IMR-90 (cell line): Measurements from ENCODE around the gene MAGI1. TPM values are rescaled to one million over a fixed set of nuclear protein-coding genes. Genes with fewer than 3 reads are reported as not detected.

ENCODE experiments used
- ATAC-seq: fragments of 200-7000 bp; cut with Tn5 transposase; 2 replicates; pipeline ENCODE4 v1.9.1; 2020; ENCODE audit warnings: low read depth, mild to moderate bottlenecking, moderate library complexity
- BruUV-seq: library from RNA; stranded (reverse); fragments of 400-500 nt; replicated peaks from 2 replicates; lab custom pipeline; 2021; lab: Mats Ljungman, UMichigan
- CTCF ChIA-PET: fragments of 300-600 bp; formaldehyde crosslinking; extraction: SDS; loops from one replicate; lab custom pipeline; 2021; ENCODE audit warnings: antibody characterized with exemption; lab: Yijun Ruan, JAX
- POLR2A ChIA-PET: fragments of 300-600 bp; sonication (Branson Sonifier 250); formaldehyde crosslinking; loops from one replicate; lab custom pipeline; 2022; ENCODE audit warnings: antibody characterized with exemption; ENCODE audit not compliant: unreplicated experiment; lab: Charles Lee
- DNase-seq: peaks from one replicate; pipeline ENCODE4 v3.0.0; 2013
- H2AFZ ChIP-seq: replicated peaks from 2 replicates; pipeline ENCODE3; 2013; ENCODE audit warnings: low read length, mild to moderate bottlenecking; ENCODE audit not compliant: poor library complexity
- H2AK5ac ChIP-seq: 2 replicates; pipeline ENCODE4 v1.6.1; 2013; ENCODE audit warnings: low read depth, low read length, inconsistent platforms
- H2AK9ac ChIP-seq: replicated peaks from 2 replicates; pipeline ENCODE3; 2013; ENCODE audit warnings: mild to moderate bottlenecking, low read depth, low read length, moderate library complexity; ENCODE audit not compliant: poor library complexity
- H2BK120ac ChIP-seq: 2 replicates; pipeline ENCODE4 v1.6.1; 2013; ENCODE audit warnings: low read depth, low read length, inconsistent platforms
- H2BK15ac ChIP-seq: 3 replicates; pipeline ENCODE4 v1.6.1; 2013; ENCODE audit warnings: low read depth, low read length, inconsistent platforms
- H2BK20ac ChIP-seq: 2 replicates; pipeline ENCODE4 v1.6.1; 2013; ENCODE audit warnings: low read depth, mild to moderate bottlenecking, inconsistent platforms, low read length, moderate library complexity
- H2BK5ac ChIP-seq: 2 replicates; pipeline ENCODE4 v1.6.1; 2013; ENCODE audit warnings: mild to moderate bottlenecking, low read depth, low read length, inconsistent platforms; ENCODE audit not compliant: poor library complexity, severe bottlenecking
- H3K14ac ChIP-seq: replicated peaks from 2 replicates; pipeline ENCODE4 v1.6.1; 2013; ENCODE audit warnings: low read depth, low read length, inconsistent platforms
- H3K18ac ChIP-seq: 2 replicates; pipeline ENCODE4 v1.6.1; 2013; ENCODE audit warnings: low read depth, low read length, control low read depth
- H3K23ac ChIP-seq: 2 replicates; pipeline ENCODE4 v1.6.1; 2013; ENCODE audit warnings: low read depth, low read length, inconsistent platforms
- H3K27ac ChIP-seq: 2 replicates; pipeline ENCODE4 v1.5.1; 2013; ENCODE audit warnings: mild to moderate bottlenecking, control low read depth, low read length; ENCODE audit not compliant: insufficient read depth
- H3K27me3 ChIP-seq: 2 replicates; pipeline ENCODE4 v1.6.1; 2013; ENCODE audit warnings: low read length; ENCODE audit not compliant: control insufficient read depth, insufficient read depth
- H3K36me3 ChIP-seq: 2 replicates; pipeline ENCODE4 v1.6.1; 2013; ENCODE audit warnings: low read length, mixed read lengths; ENCODE audit not compliant: control insufficient read depth, insufficient read depth
- H3K4ac ChIP-seq: 2 replicates; pipeline ENCODE4 v1.6.1; 2013; ENCODE audit warnings: low read depth, low read length, inconsistent platforms
- H3K4me1 ChIP-seq: 2 replicates; pipeline ENCODE4 v1.6.1; 2013; ENCODE audit warnings: low read length, mixed read lengths; ENCODE audit not compliant: control insufficient read depth, insufficient read depth
- H3K4me2 ChIP-seq: 2 replicates; pipeline ENCODE4 v1.6.1; 2013; ENCODE audit warnings: low read depth, mild to moderate bottlenecking, control low read depth, low read length, moderate library complexity
- H3K4me3 ChIP-seq: 2 replicates; pipeline ENCODE4 v1.5.1; 2013; ENCODE audit warnings: low read depth, mild to moderate bottlenecking, control low read depth, low read length, moderate library complexity; ENCODE audit not compliant: insufficient read depth
- H3K56ac ChIP-seq: 2 replicates; pipeline ENCODE4 v1.6.1; 2013; ENCODE audit warnings: low read length, inconsistent platforms; ENCODE audit not compliant: insufficient read depth; ENCODE audit errors: extremely low read depth
- H3K79me1 ChIP-seq, 2 experiments: 2 replicates each; pipeline ENCODE4 v1.6.1; 2013; ENCODE audit warnings: low read length in 2 of 2, inconsistent platforms in 1 of 2, low read depth in 1 of 2
- H3K9ac ChIP-seq: 2 replicates; pipeline ENCODE4 v1.6.1; 2013; ENCODE audit warnings: low read depth, low read length, control low read depth
- H3K9me1 ChIP-seq: 2 replicates; pipeline ENCODE4 v1.6.1; 2013; ENCODE audit warnings: low read length, inconsistent platforms; ENCODE audit not compliant: insufficient read depth
- H3K9me3 ChIP-seq: 2 replicates; pipeline ENCODE4 v1.6.1; 2013; ENCODE audit warnings: low read length; ENCODE audit not compliant: control insufficient read depth, insufficient read depth
- H4K20me1 ChIP-seq: 2 replicates; pipeline ENCODE4 v1.6.1; 2013; ENCODE audit warnings: low read length, inconsistent platforms; ENCODE audit not compliant: insufficient read depth
- H4K5ac ChIP-seq: 2 replicates; pipeline ENCODE4 v1.6.1; 2013; ENCODE audit warnings: mild to moderate bottlenecking, low read depth, low read length, control low read depth
- H4K8ac ChIP-seq, 2 experiments: 2 replicates each; pipeline ENCODE4 v1.6.1; 2013; ENCODE audit warnings: low read depth in 2 of 2, low read length in 2 of 2, control low read depth in 1 of 2, inconsistent platforms in 1 of 2
- H4K91ac ChIP-seq: 2 replicates; pipeline ENCODE4 v1.6.1; 2013; ENCODE audit warnings: low read depth, low read length, inconsistent platforms; ENCODE audit not compliant: insufficient read depth
- BHLHE40 ChIP-seq: fragments of 150-350 bp; IDR thresholded peaks from 2 replicates; pipeline ENCODE4 v1.6.1; 2016; ENCODE audit warnings: mild to moderate bottlenecking, low read depth, low read length
- CHD1 ChIP-seq: IDR thresholded peaks from 2 replicates; pipeline ENCODE4 v1.6.1; 2012; ENCODE audit warnings: low read depth, low read length, improper control_type of control experiment
- FOS ChIP-seq: fragments of 150-350 bp; IDR thresholded peaks from 2 replicates; pipeline ENCODE4 v1.6.1; 2016; ENCODE audit warnings: low read depth, low read length
- MAFK ChIP-seq: IDR thresholded peaks from 2 replicates; pipeline ENCODE4 v1.6.1; 2012; ENCODE audit warnings: low read depth, low read length, improper control_type of control experiment
- MAZ ChIP-seq: IDR thresholded peaks from 2 replicates; pipeline ENCODE4 v1.6.1; 2012; ENCODE audit warnings: low read depth, mild to moderate bottlenecking, low read length, improper control_type of control experiment, moderate library complexity, borderline replicate concordance
- MXI1 ChIP-seq: IDR thresholded peaks from 2 replicates; pipeline ENCODE4 v1.6.1; 2012; ENCODE audit warnings: low read depth, mild to moderate bottlenecking, low read length, moderate library complexity, borderline replicate concordance
- POLR2A ChIP-seq: IDR thresholded peaks from 2 replicates; pipeline ENCODE4 v1.6.1; 2012; ENCODE audit warnings: mild to moderate bottlenecking, low read depth, low read length
- RFX5 ChIP-seq: IDR thresholded peaks from 2 replicates; pipeline ENCODE4 v1.8.0; 2012; ENCODE audit warnings: low read depth, mild to moderate bottlenecking, low read length, moderate library complexity
- SMC3 ChIP-seq: fragments of 150-350 bp; IDR thresholded peaks from 2 replicates; pipeline ENCODE4 v1.6.1; 2016; ENCODE audit warnings: low read depth, mild to moderate bottlenecking, antibody characterized with exemption, low read length, moderate library complexity
- whole genome bisulfite sequencing, 2 experiments: methylation state at CpG; one replicate each; pipeline versions ENCODE4 v1.1.5 to v1.1.7; 2013; ENCODE audit warnings: missing lambda C conversion rate in 2 of 2; ENCODE audit not compliant: insufficient read length in 1 of 2; ENCODE audit errors: extremely low coverage in 2 of 2; 5-methylcytosine and 5-hydroxymethylcytosine counted together
- dilution Hi-C: fragments of 300-500 bp; cut with HindIII; formaldehyde crosslinking; loops from one replicate; pipeline ENCODE4 v1.14.3; 2018; ENCODE audit warnings: low sequenced_read_pairs; ENCODE audit not compliant: unreplicated experiment
- in situ Hi-C: fragments of 300-500 bp; cut with MboI; formaldehyde crosslinking; loops from 3 replicates; pipeline ENCODE4 v1.14.3; 2019; ENCODE audit warnings: low sequenced_read_pairs, inconsistent platforms, mixed read lengths
- intact Hi-C: fragments of 100-400 bp; cut with micrococcal nuclease; formaldehyde crosslinking; loops from 2 replicates; pipeline ENCODE4 v1.10.0; 2022
- polyA plus RNA-seq, 3 experiments: library from polyadenylated mRNA; depleted of rRNA; stranded (reverse); fragments of >200 nt; gene quantifications; 2 replicates each; pipeline ENCODE4 v1.2.3, GENCODE V29; 2012; ENCODE audit warnings: low replicate concordance in 1 of 3
- total RNA-seq: library from RNA; depleted of rRNA; stranded (reverse); fragments of >200 nt; gene quantifications from 2 replicates; pipeline ENCODE4 v1.2.3, GENCODE V29; 2012
- TF ChIP-seq, protein P1 (sequence below): fragments of 150-350 bp; IDR thresholded peaks from 2 replicates; pipeline ENCODE4 v1.6.1; 2016; ENCODE audit warnings: low read depth, mild to moderate bottlenecking, low read length, moderate library complexity, borderline replicate concordance
- TF ChIP-seq, protein P2 (sequence below): conservative IDR thresholded peaks from 2 replicates; pipeline ENCODE4 v1.5.1; 2012; ENCODE audit warnings: mild to moderate bottlenecking, low read depth, low read length, improper control_type of control experiment

Gene MAGI1
- total and polyA plus RNA-seq, 2 of the 4 experiments (the other 2 are of a cell fraction): 14.5 to 24.2 TPM

DNA sequence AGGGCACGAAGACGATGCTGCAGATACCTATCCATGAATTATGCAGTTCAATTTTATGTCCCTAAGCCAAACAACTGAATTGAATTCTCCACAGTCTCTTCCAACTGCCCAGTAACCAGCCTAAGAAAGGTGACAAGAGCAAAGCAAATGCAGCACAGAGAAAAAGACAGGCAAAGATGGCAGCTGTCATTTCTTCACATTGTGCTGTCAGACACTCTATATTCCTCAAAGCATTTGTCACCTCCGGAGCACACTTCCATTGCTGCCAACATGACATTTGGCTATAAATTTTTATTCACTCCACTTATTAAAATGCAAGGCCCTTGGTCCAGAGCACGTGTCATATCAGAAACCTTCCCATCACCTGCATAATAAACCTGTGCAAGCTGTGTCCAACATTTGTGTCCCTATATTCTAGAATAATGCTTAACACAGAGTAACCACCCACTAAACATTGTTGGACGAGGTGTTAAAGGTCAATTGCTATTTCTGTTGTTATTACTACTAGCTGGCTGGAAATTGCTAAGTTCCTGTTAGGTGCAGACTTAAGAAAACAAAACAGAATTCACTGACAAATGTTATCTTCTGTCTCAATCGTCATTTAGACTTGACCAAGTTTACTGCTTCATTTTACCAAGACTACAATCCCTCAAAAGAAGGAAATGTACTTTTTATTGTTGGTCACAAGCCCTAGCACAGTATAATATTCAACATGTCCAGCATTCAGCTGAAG lies 89.7 kb downstream of the MAGI1 start:
- ATAC-seq (no peak), DNase-seq (no peak)
- no peak overlapping the region for H3K4me3 ChIP-seq
- intact Hi-C loops: no loop called here
- no peaks in the 10 kb centered on the region for H3K27me3 ChIP-seq
- peak overlapping the region; percentile 86; the same call in 1 of the 2 replicates for H3K23ac ChIP-seq
- no peak overlapping the region for H2BK120ac ChIP-seq
- 0 out of 2 replicates have a peak overlapping the region, but pooled peaks have one; percentile 18 for H3K14ac ChIP-seq
- H2AFZ ChIP-seq: no peak overlapping the region
- H4K5ac ChIP-seq: no peak overlapping the region
- no peak overlapping the region for H4K91ac ChIP-seq
- H3K56ac ChIP-seq: no peak overlapping the region
- no peaks in the 10 kb centered on the region for H3K36me3 ChIP-seq
- ChIA-PET POLR2A (no interaction called here), CTCF (no interaction called here)
- H2BK15ac ChIP-seq: no peak overlapping the region
- H3K27ac ChIP-seq: no peak overlapping the region
- peaks cover 28 to 73% of the 10 kb centered on the region in 2 experiments for H3K79me1 ChIP-seq
- no TSS peak for BruUV-seq
- dilution Hi-C loops: no loop called here
- H3K9me1 ChIP-seq: peaks cover 8% of the 10 kb centered on the region; the same call in 1 of the 2 replicates
- no peak overlapping the region; the same call in 1 of the 2 replicates for H3K4ac ChIP-seq
- H3K18ac ChIP-seq: no peak overlapping the region
- peaks cover 13% of the 10 kb centered on the region for H3K4me1 ChIP-seq
- H3K9ac ChIP-seq: no peak overlapping the region
- H2AK5ac ChIP-seq: no peak overlapping the region
- H4K8ac ChIP-seq: no peak overlapping the region
- WGBS, 2 experiments: 77% methylated on average over 3 of the region's 6 CpGs; no CpG with 5 or more reads in 1 of the 2 experiments
- no peak overlapping the region for H2AK9ac ChIP-seq
- no peaks in the 10 kb centered on the region for H4K20me1 ChIP-seq
- H3K9me3 ChIP-seq: no peaks in the 10 kb centered on the region
- H2BK5ac ChIP-seq: no peak overlapping the region
- in situ Hi-C loops: no loop called here
- H2BK20ac ChIP-seq: peak overlapping the region; percentile 47; the same call in 1 of the 2 replicates
- TF ChIP-seq, protein P1, sequence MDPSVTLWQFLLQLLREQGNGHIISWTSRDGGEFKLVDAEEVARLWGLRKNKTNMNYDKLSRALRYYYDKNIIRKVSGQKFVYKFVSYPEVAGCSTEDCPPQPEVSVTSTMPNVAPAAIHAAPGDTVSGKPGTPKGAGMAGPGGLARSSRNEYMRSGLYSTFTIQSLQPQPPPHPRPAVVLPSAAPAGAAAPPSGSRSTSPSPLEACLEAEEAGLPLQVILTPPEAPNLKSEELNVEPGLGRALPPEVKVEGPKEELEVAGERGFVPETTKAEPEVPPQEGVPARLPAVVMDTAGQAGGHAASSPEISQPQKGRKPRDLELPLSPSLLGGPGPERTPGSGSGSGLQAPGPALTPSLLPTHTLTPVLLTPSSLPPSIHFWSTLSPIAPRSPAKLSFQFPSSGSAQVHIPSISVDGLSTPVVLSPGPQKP: no peak
- no peak for TF ChIP-seq CHD1
- TF ChIP-seq, protein P2, sequence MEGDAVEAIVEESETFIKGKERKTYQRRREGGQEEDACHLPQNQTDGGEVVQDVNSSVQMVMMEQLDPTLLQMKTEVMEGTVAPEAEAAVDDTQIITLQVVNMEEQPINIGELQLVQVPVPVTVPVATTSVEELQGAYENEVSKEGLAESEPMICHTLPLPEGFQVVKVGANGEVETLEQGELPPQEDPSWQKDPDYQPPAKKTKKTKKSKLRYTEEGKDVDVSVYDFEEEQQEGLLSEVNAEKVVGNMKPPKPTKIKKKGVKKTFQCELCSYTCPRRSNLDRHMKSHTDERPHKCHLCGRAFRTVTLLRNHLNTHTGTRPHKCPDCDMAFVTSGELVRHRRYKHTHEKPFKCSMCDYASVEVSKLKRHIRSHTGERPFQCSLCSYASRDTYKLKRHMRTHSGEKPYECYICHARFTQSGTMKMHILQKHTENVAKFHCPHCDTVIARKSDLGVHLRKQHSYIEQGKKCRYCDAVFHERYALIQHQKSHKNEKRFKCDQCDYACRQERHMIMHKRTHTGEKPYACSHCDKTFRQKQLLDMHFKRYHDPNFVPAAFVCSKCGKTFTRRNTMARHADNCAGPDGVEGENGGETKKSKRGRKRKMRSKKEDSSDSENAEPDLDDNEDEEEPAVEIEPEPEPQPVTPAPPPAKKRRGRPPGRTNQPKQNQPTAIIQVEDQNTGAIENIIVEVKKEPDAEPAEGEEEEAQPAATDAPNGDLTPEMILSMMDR: no peak
- no peak for TF ChIP-seq SMC3
- no peak for TF ChIP-seq FOS
- TF ChIP-seq MAFK: no peak
- TF ChIP-seq POLR2A: no peak
- TF ChIP-seq BHLHE40: no peak
- no peak for TF ChIP-seq RFX5
- no peak for TF ChIP-seq MXI1
- TF ChIP-seq MAZ: no peak
- H3K4me2 ChIP-seq: no peak overlapping the region
